ENCODE data around the gene GLB1L.
"Not testable (repeated sequence)": the region's sequence is repeated elsewhere in the genome, so short reads cannot be mapped to it uniquely, and the experiment has no call there.

GLB1L gene

GRCh38 chr2:219204425-219205164, 40.6 kb downstream of the GLB1L start:
- no peak for DNase-seq

DNA sequence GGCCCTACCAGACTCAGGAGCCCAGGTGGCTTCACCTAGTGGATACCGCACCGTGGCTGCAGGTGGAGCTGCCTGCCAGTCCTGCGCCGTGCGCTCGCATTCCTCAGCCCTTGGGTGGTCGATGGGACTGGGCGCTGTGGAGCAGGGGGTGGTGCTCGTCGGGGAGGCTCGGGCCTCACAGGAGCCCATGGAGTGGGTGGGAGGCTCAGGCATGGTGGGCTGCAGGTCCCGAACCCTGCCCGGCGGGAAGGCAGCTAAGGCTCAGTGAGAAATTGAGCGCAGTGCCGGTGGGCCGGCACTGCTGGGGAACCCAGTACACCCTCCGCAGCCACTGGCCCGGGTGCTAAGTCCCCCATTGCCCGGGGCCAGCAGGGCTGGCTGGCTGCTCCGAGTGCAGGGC, 43.9 kb downstream of the GLB1L start:
- DNase-seq: not testable (repeated sequence)

- DNase-seq: not testable (repeated sequence)
Measured at GRCh38 chr2:219200502-219201326, 44.5 kb downstream of the GLB1L start.

GRCh38 chr2:219199470-219200211, 45.6 kb downstream of the GLB1L start:
- no peak for DNase-seq

DNA sequence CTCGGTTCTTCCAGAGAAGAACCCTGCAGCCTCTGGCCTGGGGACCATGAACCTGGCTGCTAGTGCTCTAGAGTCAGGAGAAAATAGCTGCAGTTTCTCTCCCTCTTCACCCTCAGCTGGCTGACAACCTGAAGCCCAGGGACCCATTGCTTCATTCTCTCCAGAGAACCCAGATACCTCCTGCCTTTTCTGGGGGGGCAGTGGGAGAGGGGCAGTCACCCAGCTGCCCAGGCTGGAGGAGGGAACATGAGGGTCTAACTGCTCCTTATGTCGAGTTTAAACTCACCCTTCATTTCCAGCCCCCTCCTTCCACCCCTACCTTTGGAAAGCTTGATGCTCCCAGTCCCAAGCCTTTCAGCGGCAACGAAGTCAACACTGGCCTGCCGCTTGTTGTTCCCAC, 46.3 kb downstream of the GLB1L start:
- DNase-seq: no peak

DNA sequence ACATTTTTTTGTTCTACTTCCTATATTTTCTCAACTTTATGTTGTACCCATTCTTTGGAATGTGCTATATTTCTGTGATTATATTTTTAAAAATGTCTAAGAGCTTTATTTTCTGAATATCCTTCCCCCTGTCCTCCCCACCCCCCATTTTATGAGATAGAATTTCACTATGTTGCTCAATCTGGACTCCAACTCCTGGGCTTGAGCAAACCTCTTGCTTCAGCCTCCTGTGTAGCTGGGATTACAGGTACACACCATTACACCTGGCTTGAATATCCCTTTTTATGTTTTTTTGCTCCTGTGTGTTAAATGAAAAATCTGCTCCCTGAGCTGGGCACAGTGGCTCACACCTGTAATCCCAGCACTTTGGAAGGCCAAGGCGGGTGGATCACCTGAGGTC, 47.9 kb downstream of the GLB1L start:
- no peak for DNase-seq

DNA sequence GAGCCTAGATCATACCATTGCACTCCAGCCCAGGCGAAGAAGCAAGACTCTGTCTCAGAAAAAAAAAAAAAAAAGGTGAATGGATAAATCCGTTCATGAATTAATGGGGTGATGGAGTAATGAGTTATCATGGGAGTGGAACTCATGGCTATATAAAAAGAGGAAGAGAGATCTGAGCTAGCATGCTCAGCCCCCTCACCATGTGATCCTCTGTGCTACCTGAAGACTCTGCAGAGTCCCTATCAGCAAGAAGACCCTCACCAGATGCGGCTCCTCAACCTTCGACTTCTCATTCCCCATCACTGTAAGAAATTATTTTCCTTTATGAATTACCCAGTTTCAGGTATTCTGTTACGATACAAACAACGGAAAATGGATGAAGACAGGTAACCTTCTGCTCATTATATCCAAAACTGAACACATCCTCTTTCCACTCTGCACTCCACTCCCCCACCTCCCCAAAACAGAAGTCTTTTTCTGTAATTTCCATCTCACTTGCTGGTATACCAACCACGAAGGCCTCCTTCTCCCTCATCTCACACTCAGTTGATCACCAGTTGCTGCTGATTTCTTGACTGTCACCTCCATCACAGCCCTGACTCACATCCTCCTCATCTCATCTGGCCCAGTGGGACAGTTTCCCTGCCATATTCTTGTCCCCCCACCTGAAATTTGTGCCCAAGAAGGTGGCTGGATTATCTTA, 58.3 kb downstream of the GLB1L start:
- DNase-seq: no peak
